ENCODE results near the gene DHFR.

DHFR gene

DNA sequence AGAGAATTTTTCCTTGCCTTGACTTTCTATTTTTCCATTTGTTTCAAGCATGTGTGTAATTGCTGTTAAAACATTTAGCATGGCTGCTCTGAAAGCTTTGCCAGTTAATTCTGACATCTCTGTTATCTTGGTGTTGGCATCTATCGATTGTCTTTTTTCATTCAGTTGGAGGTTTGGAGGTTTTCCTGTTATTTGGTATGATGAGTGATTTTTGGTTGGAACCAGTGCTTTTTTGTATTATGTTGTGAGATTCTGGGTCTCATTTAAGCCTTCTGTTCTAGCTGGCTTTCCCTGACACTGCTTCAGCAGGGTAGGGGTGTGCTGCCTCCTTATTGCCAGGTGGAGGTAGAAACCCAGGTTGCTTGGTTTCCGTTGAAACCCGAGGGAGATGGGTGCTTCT is 40.9 kb upstream of the DHFR start:
- no peak for ATAC-seq
- TF ChIP-seq TCF4 (CRISPR knock-in tag; IDR thresholded peaks at IDR 0.05; ENCODE audit: borderline replicate concordance) = no peak
- no peak for TF ChIP-seq ZC3H10 (CRISPR knock-in tag; IDR thresholded peaks at IDR 0.05)

DNA sequence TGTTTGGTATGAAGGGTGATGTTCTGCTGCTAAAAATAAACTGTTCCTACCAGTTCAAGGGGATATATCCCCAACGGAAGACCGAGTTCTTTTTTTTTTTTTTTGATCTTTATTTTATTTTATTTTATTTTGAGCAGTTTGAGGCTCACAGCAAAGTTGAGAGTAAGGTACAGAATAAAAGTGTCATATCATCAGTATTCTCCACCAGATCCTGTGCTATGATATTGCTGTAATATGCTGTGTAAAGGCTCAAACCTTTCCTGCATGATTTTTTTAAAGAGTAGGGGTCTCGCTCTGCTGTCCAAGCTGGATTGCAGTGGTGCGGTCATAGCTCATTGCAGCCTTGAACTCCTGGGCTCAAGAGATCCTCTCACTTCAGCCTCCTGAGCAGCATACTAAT is 34.8 kb upstream of the DHFR start:
- TF ChIP-seq GLIS3 (CRISPR knock-in tag; IDR thresholded peaks at IDR 0.05) (no peak), BACH2 (CRISPR knock-in tag; IDR thresholded peaks at IDR 0.05; ENCODE audit: borderline replicate concordance) (no peak), TCF4 (CRISPR knock-in tag; IDR thresholded peaks at IDR 0.05; ENCODE audit: borderline replicate concordance) (no peak), SNAI2 (CRISPR knock-in tag; IDR thresholded peaks at IDR 0.05) (no peak), ZFP30 (CRISPR knock-in tag; IDR thresholded peaks at IDR 0.05) (no peak), ZNF565 (CRISPR knock-in tag; conservative IDR thresholded peaks at IDR 0.05; ENCODE audit: low read depth) (no peak), TOX (CRISPR knock-in tag; IDR thresholded peaks at IDR 0.05; ENCODE audit: borderline replicate concordance) (no peak)
- ATAC-seq = no peak

DNA sequence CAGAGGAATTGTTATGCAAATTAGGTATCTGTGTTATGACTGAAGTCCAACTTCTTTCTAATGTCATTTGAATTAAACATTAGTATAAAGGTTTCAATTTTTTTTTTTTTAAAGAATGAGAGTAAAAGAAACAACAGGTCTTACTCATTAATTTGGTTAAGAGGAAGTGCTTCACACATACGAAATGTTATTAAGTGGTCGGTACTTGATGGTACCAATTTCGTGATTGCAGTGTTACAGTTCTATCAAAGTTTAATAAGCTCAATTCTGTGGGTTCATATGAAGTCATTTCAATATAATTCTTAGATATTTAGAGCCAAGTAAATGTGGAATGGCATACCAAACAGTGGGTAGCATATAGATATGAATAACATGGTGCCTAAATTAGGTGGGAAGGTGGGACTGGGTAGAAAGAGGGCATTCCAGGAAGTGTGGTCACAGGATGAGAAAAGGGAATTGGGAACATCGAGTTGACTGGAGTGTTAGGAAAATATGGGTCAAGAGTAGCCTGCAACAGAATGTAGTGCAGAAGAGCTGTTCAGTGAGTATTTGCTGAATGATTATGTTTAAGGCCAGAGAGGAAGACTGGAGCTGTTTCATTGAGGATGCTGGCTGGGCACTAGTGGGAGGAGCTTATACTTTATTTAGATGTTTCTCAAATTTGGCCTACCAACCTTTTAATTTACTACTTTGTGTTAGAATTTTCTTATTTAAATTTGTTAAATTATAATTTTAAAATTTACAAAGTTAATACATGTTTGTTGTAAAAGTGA is 34.1 kb upstream of the DHFR start:
- ATAC-seq = no peak
- TF ChIP-seq, protein P1, sequence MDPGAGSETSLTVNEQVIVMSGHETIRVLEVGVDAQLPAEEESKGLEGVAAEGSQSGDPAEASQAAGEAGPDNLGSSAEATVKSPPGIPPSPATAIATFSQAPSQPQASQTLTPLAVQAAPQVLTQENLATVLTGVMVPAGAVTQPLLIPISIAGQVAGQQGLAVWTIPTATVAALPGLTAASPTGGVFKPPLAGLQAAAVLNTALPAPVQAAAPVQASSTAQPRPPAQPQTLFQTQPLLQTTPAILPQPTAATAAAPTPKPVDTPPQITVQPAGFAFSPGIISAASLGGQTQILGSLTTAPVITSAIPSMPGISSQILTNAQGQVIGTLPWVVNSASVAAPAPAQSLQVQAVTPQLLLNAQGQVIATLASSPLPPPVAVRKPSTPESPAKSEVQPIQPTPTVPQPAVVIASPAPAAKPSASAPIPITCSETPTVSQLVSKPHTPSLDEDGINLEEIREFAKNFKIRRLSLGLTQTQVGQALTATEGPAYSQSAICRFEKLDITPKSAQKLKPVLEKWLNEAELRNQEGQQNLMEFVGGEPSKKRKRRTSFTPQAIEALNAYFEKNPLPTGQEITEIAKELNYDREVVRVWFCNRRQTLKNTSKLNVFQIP (CRISPR knock-in tag; IDR thresholded peaks at IDR 0.05; ENCODE audit: borderline replicate concordance, low read depth) = no peak
- TF ChIP-seq OSR1 (CRISPR knock-in tag; IDR thresholded peaks at IDR 0.05) (no peak), ISL1 (CRISPR knock-in tag; IDR thresholded peaks at IDR 0.05) (no peak)
- TF ChIP-seq, protein P2, sequence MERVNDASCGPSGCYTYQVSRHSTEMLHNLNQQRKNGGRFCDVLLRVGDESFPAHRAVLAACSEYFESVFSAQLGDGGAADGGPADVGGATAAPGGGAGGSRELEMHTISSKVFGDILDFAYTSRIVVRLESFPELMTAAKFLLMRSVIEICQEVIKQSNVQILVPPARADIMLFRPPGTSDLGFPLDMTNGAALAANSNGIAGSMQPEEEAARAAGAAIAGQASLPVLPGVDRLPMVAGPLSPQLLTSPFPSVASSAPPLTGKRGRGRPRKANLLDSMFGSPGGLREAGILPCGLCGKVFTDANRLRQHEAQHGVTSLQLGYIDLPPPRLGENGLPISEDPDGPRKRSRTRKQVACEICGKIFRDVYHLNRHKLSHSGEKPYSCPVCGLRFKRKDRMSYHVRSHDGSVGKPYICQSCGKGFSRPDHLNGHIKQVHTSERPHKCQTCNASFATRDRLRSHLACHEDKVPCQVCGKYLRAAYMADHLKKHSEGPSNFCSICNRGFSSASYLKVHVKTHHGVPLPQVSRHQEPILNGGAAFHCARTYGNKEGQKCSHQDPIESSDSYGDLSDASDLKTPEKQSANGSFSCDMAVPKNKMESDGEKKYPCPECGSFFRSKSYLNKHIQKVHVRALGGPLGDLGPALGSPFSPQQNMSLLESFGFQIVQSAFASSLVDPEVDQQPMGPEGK (CRISPR knock-in tag; IDR thresholded peaks at IDR 0.05; ENCODE audit: borderline replicate concordance) = no peak

DNA sequence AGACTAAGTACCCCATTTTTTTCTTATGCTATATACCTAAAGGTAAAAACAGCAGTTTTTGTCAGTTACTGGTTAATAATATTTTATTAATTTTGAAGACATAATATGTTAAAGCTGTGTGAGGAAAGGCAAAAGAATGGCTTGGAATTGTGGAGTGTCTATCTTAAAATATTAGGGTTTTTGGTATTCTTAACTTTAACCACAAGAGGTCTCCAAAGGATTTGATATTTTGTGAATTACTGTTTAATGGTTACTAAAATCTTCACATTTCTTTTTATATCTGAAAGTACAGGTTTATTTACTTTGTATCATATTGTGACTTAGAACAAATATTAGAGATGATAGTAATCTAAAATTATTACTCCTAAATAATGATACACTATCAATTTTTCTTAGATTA is 32.0 kb upstream of the DHFR start:
- ATAC-seq = peak; percentile 54; the same call in 1 of the 3 replicates
- TF ChIP-seq CSDC2 (CRISPR knock-in tag; IDR thresholded peaks at IDR 0.05) (no peak), ESRRG (CRISPR knock-in tag; IDR thresholded peaks at IDR 0.05) (no peak), ZNF70 (CRISPR knock-in tag; IDR thresholded peaks at IDR 0.05) (no peak), ARNTL (CRISPR knock-in tag; IDR thresholded peaks at IDR 0.05; ENCODE audit: borderline replicate concordance, low read depth) (no peak), RARB (CRISPR knock-in tag; IDR thresholded peaks at IDR 0.05) (no peak), SNAI2 (CRISPR knock-in tag; IDR thresholded peaks at IDR 0.05) (no peak), TCF4 (CRISPR knock-in tag; IDR thresholded peaks at IDR 0.05; ENCODE audit: borderline replicate concordance) (no peak)
- TF ChIP-seq, protein P3, sequence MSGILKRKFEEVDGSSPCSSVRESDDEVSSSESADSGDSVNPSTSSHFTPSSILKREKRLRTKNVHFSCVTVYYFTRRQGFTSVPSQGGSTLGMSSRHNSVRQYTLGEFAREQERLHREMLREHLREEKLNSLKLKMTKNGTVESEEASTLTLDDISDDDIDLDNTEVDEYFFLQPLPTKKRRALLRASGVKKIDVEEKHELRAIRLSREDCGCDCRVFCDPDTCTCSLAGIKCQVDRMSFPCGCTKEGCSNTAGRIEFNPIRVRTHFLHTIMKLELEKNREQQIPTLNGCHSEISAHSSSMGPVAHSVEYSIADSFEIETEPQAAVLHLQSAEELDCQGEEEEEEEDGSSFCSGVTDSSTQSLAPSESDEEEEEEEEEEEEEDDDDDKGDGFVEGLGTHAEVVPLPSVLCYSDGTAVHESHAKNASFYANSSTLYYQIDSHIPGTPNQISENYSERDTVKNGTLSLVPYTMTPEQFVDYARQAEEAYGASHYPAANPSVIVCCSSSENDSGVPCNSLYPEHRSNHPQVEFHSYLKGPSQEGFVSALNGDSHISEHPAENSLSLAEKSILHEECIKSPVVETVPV (CRISPR knock-in tag; IDR thresholded peaks at IDR 0.05) = no peak
- TF ChIP-seq, protein P2 (CRISPR knock-in tag; IDR thresholded peaks at IDR 0.05; ENCODE audit: borderline replicate concordance) = no peak

DNA sequence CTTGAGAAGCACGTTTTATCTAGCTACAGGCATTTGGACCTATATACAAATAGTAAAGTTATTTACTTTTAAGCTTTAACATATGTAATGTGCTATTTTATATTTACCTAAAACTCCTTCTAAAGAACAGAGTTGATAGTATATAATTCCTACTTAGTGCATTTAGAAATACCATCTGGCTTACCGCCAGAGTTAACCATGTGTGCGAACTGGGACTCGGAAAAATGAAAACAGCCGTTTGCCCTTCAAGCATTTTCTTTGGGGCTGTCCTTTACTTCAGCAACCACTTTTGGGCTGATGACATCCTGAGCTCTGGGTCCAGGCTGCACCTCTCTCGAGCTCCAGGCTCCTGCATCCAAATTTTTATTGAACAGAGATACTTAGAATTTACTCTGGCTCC is 21.9 kb upstream of the DHFR start:
- no peak for ATAC-seq
- TF ChIP-seq, protein P2 (CRISPR knock-in tag; IDR thresholded peaks at IDR 0.05; ENCODE audit: borderline replicate concordance) = no peak
- TF ChIP-seq ZNF8 (CRISPR knock-in tag; IDR thresholded peaks at IDR 0.05) (no peak), OSR1 (CRISPR knock-in tag; IDR thresholded peaks at IDR 0.05) (no peak), SNAI2 (CRISPR knock-in tag; IDR thresholded peaks at IDR 0.05) (no peak), TOX (CRISPR knock-in tag; IDR thresholded peaks at IDR 0.05; ENCODE audit: borderline replicate concordance) (no peak), CSDC2 (CRISPR knock-in tag; IDR thresholded peaks at IDR 0.05) (no peak)
- TF ChIP-seq, protein P4, sequence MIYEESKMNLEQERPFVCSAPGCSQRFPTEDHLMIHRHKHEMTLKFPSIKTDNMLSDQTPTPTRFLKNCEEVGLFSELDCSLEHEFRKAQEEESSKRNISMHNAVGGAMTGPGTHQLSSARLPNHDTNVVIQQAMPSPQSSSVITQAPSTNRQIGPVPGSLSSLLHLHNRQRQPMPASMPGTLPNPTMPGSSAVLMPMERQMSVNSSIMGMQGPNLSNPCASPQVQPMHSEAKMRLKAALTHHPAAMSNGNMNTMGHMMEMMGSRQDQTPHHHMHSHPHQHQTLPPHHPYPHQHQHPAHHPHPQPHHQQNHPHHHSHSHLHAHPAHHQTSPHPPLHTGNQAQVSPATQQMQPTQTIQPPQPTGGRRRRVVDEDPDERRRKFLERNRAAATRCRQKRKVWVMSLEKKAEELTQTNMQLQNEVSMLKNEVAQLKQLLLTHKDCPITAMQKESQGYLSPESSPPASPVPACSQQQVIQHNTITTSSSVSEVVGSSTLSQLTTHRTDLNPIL (CRISPR knock-in tag; IDR thresholded peaks at IDR 0.05; ENCODE audit: low read depth) = no peak
